ENCODE data around the gene PLCB4.

Gene PLCB4

DNA sequence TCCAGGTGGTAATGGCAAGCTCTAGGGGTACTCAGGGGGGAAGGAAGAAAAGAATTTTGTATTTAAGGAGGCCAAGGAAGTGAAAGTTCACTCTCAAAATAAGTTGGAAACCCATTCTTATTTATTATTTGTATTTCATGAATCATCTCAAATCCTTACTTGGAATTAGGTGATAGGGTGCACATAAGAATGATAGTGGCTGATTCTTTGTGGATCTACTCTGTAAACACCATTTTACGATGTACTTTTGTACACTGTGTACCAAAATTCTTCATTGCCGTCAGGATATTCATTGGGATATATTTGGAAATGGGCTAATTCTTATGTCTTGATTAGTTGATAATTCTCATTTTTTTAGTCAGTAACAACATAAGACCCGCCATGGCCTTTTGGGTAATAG lies 266.0 kb downstream of the PLCB4 start:
- DNase-seq, result no peak

DNA sequence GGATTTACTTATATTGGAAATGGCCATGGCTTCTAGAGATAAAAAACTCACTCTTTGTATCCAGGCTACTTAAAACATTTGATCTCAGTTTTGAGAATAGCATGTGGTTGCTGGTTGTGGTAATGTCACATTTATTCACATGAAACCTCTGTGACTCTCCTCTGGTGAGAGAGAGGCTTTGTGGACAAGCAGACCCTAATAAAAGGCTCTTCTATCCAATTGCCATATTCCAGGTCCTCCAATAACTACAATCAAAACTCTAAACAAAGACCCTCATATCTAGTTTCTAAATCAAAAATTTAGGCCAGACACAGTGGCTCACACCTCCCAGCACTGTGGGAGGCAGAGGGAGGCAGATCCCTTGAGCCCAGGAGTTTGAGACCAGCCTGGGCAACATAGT lies 269.2 kb downstream of the PLCB4 start:
- DNase-seq, result no peak

DNA sequence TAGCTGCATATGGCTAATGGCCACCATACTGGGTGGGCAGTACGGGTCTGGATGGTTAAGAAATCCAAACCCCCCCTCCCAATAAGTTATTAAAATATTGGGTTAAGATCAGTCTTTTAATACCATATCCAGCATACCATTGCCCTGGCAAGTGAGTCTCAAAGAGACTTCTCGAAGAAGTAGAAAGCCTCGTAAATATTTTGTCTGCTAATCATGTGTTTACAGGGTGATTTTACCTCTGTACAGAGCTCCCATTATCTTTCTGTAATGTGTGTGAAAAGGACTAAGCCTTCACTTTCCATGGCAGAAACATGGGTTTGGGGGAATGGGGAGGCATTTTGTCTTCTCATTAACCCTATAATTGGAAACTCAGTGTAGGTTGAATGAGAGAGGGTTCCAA lies 270.8 kb downstream of the PLCB4 start:
- no peak for DNase-seq

DNA sequence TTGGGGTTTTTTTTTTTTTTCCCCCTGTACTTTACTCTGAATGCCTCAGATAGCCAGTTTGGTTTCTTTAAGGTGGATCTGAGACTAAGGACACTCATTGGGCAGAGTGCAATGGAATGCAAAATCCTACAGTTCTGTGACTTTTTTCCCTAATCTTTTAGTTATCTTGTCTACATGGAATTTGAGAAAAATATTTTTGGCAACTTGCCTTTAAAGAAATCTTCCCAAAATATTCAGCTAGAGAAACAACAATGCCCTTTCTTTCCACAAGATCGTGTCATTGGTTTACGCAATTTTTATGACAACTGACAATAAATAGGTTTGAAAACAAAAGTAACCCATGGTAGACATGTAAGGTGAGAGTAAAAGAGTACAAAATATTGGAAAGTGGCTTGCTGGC lies 273.8 kb downstream of the PLCB4 start:
- no peak for DNase-seq

DNA sequence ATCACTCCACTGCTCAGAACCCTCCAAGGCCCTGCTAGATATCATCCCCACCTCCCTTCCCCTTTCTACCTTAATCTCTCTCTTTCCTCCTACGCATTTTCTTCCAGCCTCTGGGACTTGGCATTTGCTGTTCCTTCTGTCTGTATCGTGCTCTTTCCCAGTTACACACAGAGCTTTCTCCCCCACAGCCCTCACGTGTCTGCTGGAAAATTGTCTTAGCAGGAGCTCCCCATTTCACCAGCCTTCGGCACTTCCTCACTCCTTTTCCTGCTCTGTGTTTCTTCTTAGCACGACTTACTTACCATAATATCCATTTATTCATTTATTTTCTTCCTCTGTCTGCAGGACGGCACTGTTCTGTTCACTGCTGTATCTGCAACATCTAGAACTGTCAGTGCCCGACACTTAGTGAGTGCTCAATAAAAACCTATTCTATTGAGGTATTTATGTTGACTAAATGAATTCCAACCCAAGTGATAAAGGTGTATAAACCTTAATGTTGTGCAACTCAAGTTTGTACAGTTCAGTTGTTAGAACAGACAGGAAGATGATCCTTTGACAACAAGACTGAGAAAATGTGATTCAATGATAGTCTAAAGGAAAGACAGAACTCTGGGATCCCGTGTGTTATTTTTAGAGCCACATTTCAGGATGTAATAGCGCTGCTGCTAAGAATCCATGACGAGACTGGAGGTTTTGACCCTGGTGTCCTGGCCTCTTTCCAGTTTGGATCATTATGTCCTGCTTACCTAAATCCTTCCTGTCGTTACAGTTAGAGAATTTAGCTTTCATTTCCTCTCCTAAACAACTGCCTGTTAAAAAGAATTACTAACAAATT lies 275.4 kb downstream of the PLCB4 start:
- no peak for DNase-seq

DNA sequence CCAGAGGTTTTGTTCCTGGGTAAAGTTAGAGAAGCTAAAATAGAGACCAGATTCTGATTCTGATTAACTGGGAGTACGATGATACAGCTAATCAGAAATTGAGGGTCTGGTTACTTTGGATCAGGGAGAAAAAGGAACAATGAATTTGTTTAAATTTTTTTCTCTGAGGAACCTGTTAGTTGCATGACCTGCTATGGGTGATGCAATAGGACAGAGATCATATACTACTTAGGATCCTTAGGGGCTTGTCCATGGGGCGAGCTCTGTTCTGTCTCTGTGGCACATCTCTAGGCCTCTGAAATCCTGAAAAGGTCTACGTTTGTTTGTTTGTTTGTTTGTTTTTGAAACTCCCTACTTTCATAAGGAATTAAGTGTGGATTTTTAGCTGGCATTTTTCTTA lies 279.4 kb downstream of the PLCB4 start:
- DNase-seq, result no peak

DNA sequence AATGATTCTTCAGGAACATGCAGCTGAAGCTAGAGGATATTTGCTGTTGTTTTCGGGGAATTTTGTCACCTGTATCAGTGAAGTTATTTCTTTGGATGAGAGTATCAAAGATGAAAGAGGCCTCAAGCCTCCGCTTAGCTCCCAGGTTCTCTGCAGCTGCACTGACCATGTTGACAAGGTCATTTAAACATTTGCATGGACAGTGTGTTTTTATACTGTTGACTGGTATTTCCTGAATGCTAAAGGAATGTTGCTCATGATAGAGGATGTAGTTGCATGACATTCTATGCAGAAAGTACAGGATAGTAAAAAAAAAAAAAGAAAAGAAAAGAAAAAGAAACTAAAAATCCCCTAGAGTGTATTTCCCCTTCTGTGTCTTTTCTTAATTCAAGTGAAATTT lies 279.9 kb downstream of the PLCB4 start:
- DNase-seq, result no peak

DNA sequence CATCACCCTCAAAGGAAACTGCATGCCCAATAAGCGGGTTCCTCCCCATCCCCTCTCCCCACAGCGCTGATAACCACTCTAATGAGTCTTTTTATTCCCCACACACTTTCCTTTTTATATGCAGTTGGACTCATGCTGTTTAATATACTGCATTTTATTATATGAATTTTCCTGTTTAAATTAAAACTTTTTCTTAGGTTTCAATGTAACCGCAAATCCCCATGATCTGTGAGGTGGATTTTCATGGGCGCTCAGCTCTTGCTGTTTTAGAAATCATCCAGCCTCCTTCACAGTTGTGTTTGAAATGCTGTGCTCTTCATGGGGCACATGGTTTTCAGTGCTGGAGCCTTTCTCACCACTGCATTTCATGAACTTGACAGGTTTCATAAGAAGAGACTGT lies 280.4 kb downstream of the PLCB4 start:
- no peak for DNase-seq

DNA sequence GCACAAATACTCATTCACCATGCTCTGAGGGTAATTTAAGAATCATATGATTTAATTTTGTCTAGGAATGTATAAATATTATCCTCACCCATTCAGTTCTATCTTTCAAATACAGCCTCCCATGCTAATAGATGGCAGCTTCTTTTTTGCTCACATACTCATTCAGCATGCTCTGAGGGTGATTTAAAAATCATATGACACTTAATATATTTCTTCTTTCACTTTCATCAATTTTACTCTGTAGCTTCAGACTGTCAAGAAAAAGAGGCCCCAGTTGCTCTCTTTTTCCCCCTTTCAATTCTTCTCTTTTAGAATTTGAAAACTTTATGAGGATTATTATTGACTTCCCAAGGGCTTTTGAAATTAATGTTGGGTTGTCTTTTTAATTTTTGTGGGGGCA lies 283.9 kb downstream of the PLCB4 start:
- DNase-seq, result no peak

DNA sequence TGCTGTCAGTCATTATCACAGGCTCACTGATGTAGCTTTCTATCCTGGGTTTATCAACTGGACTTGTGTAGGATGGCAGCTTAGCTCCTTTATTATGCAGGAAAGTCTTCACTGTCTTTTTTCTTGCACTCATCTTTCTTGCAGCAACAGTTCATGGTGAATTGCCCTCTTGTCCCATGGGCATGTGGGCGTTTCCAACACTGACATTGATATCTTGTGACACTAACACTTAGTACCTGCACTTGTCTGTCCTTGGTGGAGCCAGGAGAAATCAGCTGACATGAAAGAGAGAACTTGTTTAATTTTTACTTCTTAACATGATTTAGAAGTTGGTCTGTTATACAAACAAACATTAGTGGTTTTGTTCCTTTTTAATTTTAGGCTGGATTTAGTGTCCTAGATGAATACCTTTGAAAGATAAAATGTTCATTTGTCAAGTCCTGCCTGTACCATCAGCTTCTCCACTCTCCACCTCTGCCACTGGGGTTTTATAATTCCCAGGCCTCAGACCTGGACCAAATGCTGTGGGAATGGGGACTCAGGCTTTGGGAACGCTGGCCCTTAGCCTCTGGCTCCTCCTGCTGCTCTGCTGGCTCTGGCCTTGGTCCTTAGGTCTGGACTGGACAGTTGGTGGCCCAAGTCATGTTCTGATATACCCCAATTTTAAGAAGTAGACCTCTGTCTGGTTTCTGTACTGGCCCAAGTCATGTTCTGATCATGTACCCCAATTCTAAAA lies 284.5 kb downstream of the PLCB4 start:
- DNase-seq, result no peak

DNA sequence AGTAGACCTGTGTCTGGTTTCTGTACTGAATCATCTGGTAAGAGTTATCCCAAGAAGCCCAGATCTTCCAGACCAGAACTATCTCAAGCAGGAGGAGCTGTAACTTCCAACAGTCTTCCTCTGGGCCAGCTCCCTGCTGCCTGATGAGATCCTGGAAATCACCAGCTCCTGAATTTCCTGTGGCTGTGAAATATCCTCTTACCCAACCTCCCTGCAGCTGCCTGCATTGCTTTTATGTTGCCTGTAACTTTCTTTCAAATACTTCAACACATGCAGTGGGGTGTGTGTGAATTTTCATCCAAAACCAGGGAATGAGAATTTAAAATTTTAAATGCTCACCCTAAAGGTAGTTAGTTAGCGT lies 285.0 kb downstream of the PLCB4 start:
- DNase-seq, result no peak

DNA sequence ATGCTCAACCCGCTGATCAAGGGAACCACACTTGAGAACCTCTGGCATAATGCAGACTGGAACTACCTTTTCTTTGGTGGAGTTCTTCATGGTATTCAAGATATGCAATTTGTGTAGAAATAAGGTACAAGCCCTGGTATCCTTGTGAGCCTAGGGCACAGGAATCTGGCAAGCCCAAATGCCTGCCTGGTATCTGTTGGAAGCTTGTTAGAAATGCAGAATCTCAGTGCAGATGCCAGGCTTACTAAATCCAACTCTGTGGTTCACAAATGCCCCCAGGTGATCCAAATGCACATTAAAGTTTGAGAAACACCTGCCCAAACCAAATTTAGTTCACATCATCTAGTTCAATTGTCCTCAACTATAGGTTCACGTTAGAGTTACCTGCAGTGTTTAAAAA lies 285.7 kb downstream of the PLCB4 start:
- DNase-seq, result no peak

DNA sequence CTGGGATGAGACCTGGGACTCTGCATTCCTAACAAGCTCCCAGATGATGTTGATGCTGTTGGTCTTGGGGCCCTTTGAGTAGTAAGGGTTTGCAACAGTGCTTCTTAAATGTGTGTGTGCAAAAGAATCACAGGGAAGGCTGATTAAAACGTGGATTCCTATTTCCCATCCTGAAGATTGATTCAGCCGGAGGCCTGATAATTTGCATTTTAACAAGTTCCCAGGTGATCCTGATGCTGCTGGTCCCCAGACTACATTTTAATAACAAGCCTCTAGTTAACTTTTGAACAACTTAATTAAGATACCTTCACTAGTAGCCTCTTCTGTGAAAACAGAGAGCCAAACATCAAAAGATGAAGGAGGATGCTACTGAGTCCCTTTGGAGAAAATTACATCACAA lies 289.1 kb downstream of the PLCB4 start:
- no peak for DNase-seq

DNA sequence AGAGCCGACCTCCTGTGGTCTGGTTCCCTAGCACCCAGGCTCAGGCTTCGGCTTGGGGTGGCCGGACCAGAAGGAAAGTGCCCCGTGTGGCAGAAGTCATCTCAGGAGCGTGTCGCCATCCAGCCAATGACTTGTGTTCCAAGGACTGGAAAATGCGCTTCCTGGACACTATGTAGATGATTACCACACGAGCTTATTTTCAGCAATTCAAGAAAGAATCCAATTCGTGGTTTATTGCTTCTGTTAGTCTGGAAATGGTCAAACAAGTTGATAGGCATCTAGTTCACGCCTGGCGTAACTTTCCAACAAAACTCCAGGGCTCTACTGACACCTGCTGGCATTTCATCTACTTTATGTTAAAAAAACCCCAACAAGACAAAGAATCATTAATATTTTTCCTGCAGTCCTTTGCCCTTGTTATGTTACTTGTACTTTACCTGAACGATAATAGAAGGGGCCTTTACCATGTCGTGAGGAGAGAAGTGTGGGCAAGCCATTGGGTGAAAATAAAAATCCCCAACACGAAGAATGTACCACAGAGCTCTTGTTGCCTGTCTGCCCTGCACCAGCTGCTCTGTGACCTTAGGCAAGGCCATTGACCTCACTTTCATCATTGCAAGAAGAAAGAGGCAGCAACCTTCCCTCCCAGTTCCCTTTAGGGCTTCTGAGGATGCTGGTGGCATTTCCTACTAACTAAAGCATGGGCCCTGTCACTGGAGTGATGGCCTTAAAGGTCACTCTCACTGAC lies 290.8 kb downstream of the PLCB4 start:
- no peak for DNase-seq

DNA sequence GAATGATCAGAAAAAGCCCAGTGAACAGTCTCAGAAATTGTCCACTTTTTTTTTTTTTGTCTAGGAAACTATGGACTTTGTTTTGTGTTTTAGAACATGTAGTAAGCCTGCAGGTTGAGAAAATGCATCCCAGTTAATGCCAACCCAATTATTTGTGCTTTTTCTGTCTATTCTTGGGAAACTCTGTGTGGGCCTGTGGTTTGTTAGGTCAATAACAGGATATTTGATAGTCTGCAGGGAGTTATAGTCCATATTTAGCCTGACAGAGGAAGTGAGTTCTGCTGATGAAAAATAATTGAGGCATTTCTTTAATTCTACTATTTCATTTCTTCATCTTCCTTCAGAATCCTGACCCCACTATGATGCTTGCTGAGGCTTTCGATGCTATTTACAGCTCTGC lies 291.5 kb downstream of the PLCB4 start:
- DNase-seq, result no peak

DNA sequence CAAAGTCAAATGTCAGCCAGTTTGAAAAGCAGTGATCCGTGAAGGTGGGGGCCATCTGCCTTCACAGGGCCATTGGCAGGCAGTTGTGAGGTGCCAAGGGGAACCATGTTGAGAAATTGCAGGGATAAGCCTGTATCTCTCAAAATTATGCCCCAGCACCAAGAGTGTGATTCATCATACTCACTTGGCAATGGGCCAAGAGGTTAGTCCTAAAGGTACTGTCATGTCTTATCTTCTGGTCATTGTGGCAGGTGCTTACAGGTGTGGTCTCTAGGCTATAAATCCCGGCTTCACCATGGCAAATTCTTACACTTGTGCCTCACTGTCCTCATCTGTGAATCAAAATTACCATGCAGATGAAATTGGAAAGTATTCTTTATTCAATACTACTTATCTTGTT lies 294.8 kb downstream of the PLCB4 start:
- no peak for DNase-seq

DNA sequence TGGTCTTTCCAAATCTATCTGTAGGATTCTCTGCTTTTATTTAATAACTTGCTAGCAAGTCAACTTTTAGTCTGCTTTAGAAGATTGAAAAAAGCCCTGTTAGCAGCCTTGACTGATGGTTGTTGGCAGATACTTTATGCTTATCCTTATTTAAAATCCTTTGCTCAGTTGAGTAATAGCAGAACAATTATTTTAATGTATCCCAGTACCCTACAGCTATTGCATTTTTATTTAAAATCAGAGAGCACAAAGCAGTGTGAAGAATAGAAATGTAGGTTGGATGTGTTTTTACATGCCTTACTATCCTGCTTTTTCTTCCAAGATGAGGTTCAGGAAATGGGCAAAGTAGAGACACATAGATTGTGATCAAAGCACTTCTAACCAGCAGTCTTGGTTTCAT lies 298.4 kb downstream of the PLCB4 start:
- DNase-seq, result no peak

DNA sequence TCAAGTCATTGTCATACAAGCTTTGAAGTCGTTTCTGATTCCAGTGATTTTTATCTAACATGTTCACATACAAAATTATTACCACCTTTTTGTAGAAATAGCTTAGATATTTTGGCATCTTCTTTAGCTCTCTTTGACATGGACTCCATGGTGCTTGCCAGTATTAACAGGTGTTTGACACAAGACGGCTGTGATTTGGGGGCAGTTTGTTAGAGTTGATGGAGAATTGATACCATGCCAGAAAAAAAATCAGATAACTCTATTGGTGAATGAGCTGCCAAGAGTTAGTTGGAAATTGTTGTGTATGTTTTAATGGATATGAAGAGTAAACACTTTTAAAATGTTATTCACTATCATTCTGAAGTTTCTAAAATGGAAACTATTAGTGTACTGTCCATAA lies 298.9 kb downstream of the PLCB4 start:
- DNase-seq, result no peak

DNA sequence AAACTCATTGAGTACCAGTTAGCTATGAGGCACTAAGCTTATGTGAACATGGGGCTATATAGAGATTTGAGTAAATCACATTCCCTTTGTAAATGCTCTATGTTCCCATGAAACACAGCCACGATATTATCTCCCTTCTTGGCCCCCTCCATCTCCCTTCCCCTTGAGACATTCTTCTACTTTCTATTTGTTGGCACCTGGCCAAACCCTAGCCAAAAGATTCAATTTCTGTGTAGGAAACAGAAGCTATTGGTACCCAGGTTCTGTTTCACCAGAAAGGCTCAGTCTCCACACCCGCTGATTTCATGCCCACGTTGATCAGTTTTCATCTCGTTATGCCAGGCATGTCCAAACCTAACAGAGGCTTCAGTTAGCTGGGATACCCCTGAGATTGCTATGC lies 300.0 kb downstream of the PLCB4 start:
- DNase-seq, result no peak

DNA sequence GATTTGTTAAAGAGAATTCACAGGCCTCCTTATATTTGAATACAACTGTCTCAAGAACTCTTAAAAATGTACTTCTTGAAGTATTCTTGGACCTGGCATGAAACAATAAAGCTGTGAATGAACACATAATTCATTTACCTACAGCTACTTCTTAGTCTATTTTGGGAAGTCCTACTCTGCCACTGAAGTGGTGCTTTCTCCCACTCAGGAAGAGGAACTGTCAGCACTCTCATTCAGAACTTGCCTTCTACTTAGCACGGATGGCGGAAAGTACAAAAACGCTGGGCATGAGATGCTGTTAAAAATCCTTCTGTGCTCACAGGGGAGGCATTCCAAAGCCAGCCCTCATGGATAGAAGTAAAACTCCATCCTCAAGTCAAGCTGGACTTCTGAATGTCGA lies 300.7 kb downstream of the PLCB4 start:
- no peak for DNase-seq

DNA sequence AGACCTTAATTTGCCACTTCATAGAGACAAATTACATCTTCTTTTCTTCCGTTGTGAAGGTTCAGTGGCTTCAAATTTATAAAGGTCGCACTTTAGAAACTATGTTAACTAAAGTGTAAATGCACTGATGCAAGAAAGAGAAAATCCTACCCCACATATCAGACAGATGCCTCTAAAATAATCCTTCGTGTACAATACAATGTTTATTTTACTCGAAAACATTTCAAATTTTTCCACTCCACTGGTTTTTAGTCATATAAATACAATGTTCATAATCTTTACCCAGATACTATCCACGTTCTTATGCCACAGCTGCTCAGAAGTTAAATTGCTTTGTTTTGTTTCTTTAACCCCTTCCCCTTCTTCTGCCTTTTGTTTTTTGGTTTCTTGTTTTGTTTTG lies 305.2 kb downstream of the PLCB4 start:
- no peak for DNase-seq

DNA sequence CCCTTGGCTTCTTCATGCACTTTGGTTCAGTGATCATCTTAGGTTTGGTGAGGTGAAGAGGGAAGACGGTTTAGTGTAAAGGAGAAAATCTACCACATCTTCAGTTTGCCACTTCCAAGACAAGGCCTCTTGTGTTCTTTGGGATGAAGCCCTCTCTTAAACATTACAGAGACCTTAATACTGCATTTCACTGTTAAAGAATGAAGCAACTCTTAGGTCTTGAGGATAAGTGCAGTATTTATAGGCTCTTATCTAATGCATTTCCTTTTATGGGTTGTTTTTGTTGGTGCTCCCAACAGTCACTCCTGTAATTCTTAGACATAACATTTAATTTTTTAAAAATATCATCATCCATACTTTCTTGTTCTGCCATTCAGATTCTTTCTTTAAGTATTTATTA lies 305.6 kb downstream of the PLCB4 start:
- no peak for DNase-seq

DNA sequence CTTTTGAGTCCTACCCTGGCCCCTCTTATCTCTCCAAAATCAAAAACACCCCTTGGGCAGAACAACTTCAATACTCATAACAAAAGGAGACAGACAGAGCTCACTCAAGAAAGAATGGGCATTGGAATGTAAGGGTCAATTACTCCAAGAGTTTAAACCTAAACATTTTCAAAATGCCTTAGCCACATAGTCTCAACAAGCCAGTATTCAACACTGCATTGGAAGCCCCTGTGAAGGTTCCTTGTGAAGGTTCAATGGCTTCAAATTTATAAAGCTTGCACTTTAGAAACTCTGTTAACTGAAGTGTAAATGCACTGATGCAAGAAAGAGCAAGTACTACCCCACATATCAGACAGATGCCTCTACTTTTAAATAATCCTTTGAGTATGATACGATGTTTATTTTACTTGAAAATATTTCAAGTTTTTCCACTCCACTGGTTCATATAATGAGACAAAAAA lies 306.4 kb downstream of the PLCB4 start:
- DNase-seq, result no peak

DNA sequence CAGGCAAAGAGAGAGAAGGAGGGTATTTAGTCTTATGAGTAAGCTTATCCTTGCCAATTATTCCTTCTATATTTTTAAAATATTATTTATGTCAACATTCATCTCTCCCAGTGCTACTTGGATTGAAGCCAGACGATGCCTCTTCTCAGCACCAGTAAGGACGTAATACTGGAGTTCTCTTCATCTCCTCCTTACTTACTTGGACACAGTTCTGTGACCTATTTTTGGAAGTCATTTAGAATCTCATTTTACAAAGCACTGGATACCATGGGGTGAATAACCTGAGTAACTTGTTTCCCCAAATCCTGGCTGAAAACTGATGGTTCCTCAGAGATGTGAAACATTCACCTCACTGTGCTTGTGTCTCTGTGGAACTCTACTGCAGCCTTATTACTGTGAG lies 308.1 kb downstream of the PLCB4 start:
- DNase-seq, result no peak
